Endodermal cell (in vitro differentiated cells): ENCODE measurements around the gene INPP5F. TPM values are rescaled to one million over a fixed set of nuclear protein-coding genes. Genes with fewer than 3 reads are reported as not detected.

ENCODE experiments used
- DNase-seq: peaks from one replicate; pipeline ENCODE4 v3.0.0-alpha.2; 2017
- H3K27ac ChIP-seq: 2 replicates; pipeline ENCODE4 v1.5.1; 2013; ENCODE audit warnings: mild to moderate bottlenecking, low read depth, low read length, moderate library complexity
- H3K27me3 ChIP-seq: 2 replicates; pipeline ENCODE4 v1.6.1; 2013; ENCODE audit warnings: mild to moderate bottlenecking, low read length, moderate library complexity; ENCODE audit not compliant: insufficient read depth, control insufficient read depth, poor library complexity, severe bottlenecking
- H3K36me3 ChIP-seq: 2 replicates; pipeline ENCODE4 v1.7.0; 2013; ENCODE audit warnings: mild to moderate bottlenecking, low read length, moderate library complexity; ENCODE audit not compliant: control insufficient read depth, insufficient read depth
- H3K4me1 ChIP-seq: one replicate; pipeline ENCODE4 v1.7.0; 2013; ENCODE audit warnings: low read length; ENCODE audit not compliant: control insufficient read depth, insufficient read depth
- H3K4me3 ChIP-seq: 2 replicates; pipeline ENCODE4 v1.5.1; 2013; ENCODE audit warnings: mild to moderate bottlenecking, low read length, moderate library complexity
- H3K9ac ChIP-seq: 2 replicates; pipeline ENCODE4 v1.6.1; 2013; ENCODE audit warnings: mild to moderate bottlenecking, low read length, moderate library complexity; ENCODE audit not compliant: poor library complexity, severe bottlenecking; ENCODE audit errors: extremely low read depth
- H3K9me3 ChIP-seq: 2 replicates; pipeline ENCODE4 v1.6.1; 2013; ENCODE audit warnings: mild to moderate bottlenecking, low read length, moderate library complexity; ENCODE audit not compliant: control insufficient read depth
- H3K27ac Mint-ChIP-seq: 2 replicates; pipeline ENCODE4 v1.8.0; 2020; ENCODE audit warnings: mixed read lengths
- H3K27me3 Mint-ChIP-seq: 2 replicates; pipeline ENCODE4 v1.8.0; 2021; ENCODE audit warnings: mild to moderate bottlenecking, mixed read lengths; ENCODE audit not compliant: insufficient read depth
- H3K36me3 Mint-ChIP-seq: 2 replicates; pipeline ENCODE4 v1.8.0; 2020; ENCODE audit warnings: low read depth, mixed read lengths
- H3K4me1 Mint-ChIP-seq: 2 replicates; pipeline ENCODE4 v1.8.0; 2020; ENCODE audit warnings: mixed read lengths
- H3K4me3 Mint-ChIP-seq: 2 replicates; pipeline ENCODE4 v1.8.0; 2020; ENCODE audit warnings: mild to moderate bottlenecking, moderate library complexity, mixed read lengths
- H3K9me3 Mint-ChIP-seq: 2 replicates; pipeline ENCODE4 v1.8.0; 2020; ENCODE audit warnings: mild to moderate bottlenecking, mixed read lengths
- CTCF ChIP-seq: fragments of 200-600 bp; sonication (generic); conservative IDR thresholded peaks from 2 replicates; pipeline ENCODE4 v1.5.0; 2021; ENCODE audit warnings: antibody characterized with exemption, mild to moderate bottlenecking
- WGBS, 2 experiments: methylation state at CpG; one replicate each; pipeline versions ENCODE4 v1.1.5 to v1.1.7; 2013; ENCODE audit warnings: missing lambda C conversion rate in 2 of 2, mixed read lengths in 1 of 2; ENCODE audit not compliant: insufficient coverage in 1 of 2, insufficient read length in 1 of 2; 5-methylcytosine and 5-hydroxymethylcytosine counted together
- total RNA-seq, 2 donors: library from RNA; stranded (reverse); fragmentation: NEBNext Ultra II Directional in 1 of 2; extraction: Animal tissue kit (Norgen Biotek cat#: 25700) in 1 of 2; gene quantifications; 2 replicates in 1 of 2; 3 replicates in 1 of 2; pipeline ENCODE4 v1.2.1, GENCODE V29; 2021

Gene INPP5F
- total RNA-seq, 2 donors from 2014 or later, result 74.4 to 75.6 TPM

GRCh38 chr10:119807960-119808697 is 82.3 kb downstream of the INPP5F start:
- Mint-ChIP-seq H3K27me3 (no peaks in the 10 kb centered on the region), H3K27ac (no peak overlapping the region), H3K9me3 (no peaks in the 10 kb centered on the region), H3K36me3 (peaks cover 11% of the 10 kb centered on the region), H3K4me3 (no peak overlapping the region), H3K4me1 (peaks cover 6% of the 10 kb centered on the region)
- Histone ChIP-seq H3K9ac (no peak overlapping the region), H3K27me3 (no peaks in the 10 kb centered on the region), H3K27ac (no peak overlapping the region), H3K4me1 (no peaks in the 10 kb centered on the region), H3K4me3 (no peak overlapping the region), H3K9me3 (no peaks in the 10 kb centered on the region), H3K36me3 (peaks cover 33% of the 10 kb centered on the region)
- WGBS, 2 experiments, result 97 to 100% methylated on average over 1 to 3 of the region's 3 CpGs
- no peak for TF ChIP-seq CTCF
- no peak for DNase-seq

GRCh38 chr10:119811122-119811521 is 85.3 kb downstream of the INPP5F start:
- H3K36me3 Mint-ChIP-seq, result peaks cover 16% of the 10 kb centered on the region
- no peaks in the 10 kb centered on the region for H3K27me3 Mint-ChIP-seq
- Histone ChIP-seq H3K27me3 (no peaks in the 10 kb centered on the region), H3K27ac (no peak overlapping the region), H3K9me3 (no peaks in the 10 kb centered on the region), H3K36me3 (peaks cover 20% of the 10 kb centered on the region), H3K4me3 (no peak overlapping the region), H3K4me1 (no peaks in the 10 kb centered on the region), H3K9ac (no peak overlapping the region)
- no peak overlapping the region for H3K4me3 Mint-ChIP-seq
- no peak overlapping the region for H3K27ac Mint-ChIP-seq
- 90 to 94% methylated on average over 2 to 4 of the region's 4 CpGs for WGBS, 2 experiments
- no peak for DNase-seq
- no peaks in the 10 kb centered on the region for H3K9me3 Mint-ChIP-seq
- TF ChIP-seq CTCF, result no peak
- no peaks in the 10 kb centered on the region for H3K4me1 Mint-ChIP-seq

- no peak for TF ChIP-seq CTCF
- H3K9me3 Mint-ChIP-seq, result no peaks in the 10 kb centered on the region
- Histone ChIP-seq H3K9ac (no peak overlapping the region), H3K36me3 (peaks cover 15% of the 10 kb centered on the region), H3K9me3 (no peaks in the 10 kb centered on the region), H3K27ac (no peak overlapping the region), H3K27me3 (no peaks in the 10 kb centered on the region), H3K4me3 (no peak overlapping the region), H3K4me1 (no peaks in the 10 kb centered on the region)
- H3K27me3 Mint-ChIP-seq, result no peaks in the 10 kb centered on the region
- no peak overlapping the region for H3K27ac Mint-ChIP-seq
- no peak overlapping the region for H3K4me3 Mint-ChIP-seq
- H3K4me1 Mint-ChIP-seq, result no peaks in the 10 kb centered on the region
- H3K36me3 Mint-ChIP-seq, result peaks cover 17% of the 10 kb centered on the region
- DNase-seq, result no peak
Measured at GRCh38 chr10:119812684-119813083, 86.8 kb downstream of the INPP5F start.
